ENCODE data around the gene B4GALT6. TPM values are rescaled to one million over a fixed set of nuclear protein-coding genes. Genes with fewer than 3 reads are reported as not detected.

The B4GALT6 gene
- total RNA-seq, 1 experiment from 2014 or later, result 0.78 TPM

- no peak for DNase-seq (ENCODE audit: low read depth)
- in situ Hi-C loops (cut with HindIII; ENCODE audit: low pct_unique_long_range_greater_than_20kb, low sequenced_read_pairs), result no loop called here
These were observed 101.1 kb downstream of the B4GALT6 start for GRCh38 chr18:31583185-31583854.

DNA sequence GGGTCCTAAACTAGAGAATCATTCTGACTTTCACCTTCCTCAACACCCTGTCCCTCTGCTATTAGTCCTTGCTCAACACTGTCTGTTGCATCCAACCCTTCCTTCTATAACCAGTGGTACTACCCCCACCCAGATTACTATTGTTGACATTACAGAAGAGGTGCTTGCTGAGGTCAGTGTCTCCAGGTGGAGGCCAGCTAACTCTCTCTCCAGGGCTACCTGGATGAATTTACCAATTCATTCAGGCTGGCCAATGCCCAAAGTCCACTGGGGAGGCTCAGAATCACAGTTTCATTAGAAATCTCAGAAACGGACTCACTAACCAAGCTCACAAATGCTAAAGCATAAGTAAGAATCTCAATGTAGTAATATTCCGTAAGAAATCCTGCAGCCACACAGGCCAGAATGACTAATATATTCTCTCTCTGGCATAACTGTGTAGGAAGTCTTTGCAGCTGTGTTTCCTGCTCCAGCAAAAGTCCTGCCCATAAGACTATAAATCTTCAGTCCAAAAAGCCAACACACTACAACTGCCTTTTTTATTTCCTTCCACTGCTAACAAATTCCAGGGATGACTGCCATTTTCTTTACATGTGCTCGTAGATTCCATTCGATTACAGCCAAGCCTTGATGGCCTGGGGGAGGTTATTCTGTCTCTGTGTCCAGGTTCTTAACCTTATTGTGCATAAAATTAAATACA is 102.7 kb downstream of the B4GALT6 start:
- no peak for DNase-seq (ENCODE audit: low read depth)
- in situ Hi-C loops (cut with HindIII; ENCODE audit: low pct_unique_long_range_greater_than_20kb, low sequenced_read_pairs), result no loop called here

DNA sequence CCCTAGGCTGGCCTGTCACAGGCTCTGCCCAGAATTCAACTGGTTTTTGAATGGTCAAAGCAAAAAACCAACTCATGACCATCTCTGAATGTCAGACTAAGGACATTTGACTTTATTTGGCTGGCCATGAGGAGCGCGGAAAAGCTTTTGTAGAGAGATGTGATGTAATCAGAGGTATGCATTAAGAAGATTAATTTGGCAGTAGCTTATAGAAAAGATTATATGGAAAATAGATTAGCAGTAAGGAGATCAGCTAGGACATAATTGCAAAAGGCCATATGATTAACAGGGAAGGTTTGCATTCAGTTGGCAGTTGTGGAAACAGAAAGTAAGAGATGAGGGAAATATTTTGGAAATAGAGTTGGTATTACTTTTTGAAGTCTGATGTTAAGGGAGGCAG is 105.0 kb downstream of the B4GALT6 start:
- no peak for DNase-seq (ENCODE audit: low read depth)
- in situ Hi-C loops (cut with HindIII; ENCODE audit: low pct_unique_long_range_greater_than_20kb, low sequenced_read_pairs), result no loop called here

DNA sequence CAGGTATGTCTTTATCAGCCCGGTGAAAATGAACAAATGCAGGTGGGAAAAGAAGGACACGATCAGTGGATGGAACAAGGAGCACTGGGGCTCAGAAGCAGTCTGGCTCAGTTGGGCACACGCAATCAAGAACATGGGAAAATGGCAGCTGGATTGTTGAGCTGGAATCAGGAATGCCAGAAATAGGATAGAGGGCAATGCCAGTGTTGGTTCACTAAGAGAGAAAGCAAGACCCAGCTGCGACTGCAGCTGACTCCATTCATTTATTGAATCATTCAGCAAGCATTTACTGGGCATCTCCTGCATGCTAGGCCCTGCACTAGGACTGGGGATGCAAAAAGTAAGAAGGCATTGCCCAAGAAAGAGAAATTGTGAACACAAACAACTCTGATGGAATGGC is 106.3 kb downstream of the B4GALT6 start:
- no peak for DNase-seq (ENCODE audit: low read depth)
- in situ Hi-C loops (cut with HindIII; ENCODE audit: low pct_unique_long_range_greater_than_20kb, low sequenced_read_pairs), result no loop called here

DNA sequence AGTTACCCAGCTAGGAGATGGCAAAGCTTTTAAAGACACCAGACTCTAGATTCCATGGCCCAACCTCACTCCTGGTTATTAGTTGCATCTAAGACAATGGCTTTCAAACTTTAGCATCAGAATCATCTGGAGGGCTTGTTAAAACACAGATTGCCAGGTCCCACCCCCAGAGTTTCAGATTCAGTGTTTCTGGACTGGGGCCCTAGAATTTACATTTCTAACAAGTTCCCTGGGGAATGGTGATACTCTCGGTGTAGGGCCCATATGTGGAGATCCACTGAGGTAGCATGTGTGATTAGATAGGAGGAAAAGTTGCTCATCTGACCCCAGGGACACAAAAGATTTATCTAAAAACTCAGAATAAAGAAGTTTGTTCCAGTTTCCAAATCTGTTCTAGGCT is 107.2 kb downstream of the B4GALT6 start:
- no peak for DNase-seq (ENCODE audit: low read depth)
- in situ Hi-C loops (cut with HindIII; ENCODE audit: low pct_unique_long_range_greater_than_20kb, low sequenced_read_pairs), result no loop called here

DNA sequence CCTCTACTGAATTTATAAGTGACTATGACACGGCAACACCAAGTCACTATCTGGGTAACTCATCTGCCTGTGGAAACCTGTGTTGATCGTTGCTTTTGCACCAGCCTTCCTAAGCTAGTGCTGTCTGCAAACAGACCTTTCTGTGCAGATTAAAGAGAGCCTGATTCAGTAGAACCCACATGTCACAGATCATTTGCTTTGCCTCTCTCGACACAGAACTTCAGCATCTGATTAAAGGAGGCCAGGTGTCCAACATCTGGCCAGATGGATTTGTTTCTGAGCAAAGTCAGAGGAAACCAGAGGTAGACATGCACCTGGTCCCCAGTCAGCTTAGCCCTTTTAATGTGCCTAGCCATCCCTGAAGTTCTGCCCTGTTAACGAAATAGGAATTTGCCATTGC is 107.7 kb downstream of the B4GALT6 start:
- in situ Hi-C loops (cut with HindIII; ENCODE audit: low pct_unique_long_range_greater_than_20kb, low sequenced_read_pairs), result no loop called here
- no peak for DNase-seq (ENCODE audit: low read depth)

DNA sequence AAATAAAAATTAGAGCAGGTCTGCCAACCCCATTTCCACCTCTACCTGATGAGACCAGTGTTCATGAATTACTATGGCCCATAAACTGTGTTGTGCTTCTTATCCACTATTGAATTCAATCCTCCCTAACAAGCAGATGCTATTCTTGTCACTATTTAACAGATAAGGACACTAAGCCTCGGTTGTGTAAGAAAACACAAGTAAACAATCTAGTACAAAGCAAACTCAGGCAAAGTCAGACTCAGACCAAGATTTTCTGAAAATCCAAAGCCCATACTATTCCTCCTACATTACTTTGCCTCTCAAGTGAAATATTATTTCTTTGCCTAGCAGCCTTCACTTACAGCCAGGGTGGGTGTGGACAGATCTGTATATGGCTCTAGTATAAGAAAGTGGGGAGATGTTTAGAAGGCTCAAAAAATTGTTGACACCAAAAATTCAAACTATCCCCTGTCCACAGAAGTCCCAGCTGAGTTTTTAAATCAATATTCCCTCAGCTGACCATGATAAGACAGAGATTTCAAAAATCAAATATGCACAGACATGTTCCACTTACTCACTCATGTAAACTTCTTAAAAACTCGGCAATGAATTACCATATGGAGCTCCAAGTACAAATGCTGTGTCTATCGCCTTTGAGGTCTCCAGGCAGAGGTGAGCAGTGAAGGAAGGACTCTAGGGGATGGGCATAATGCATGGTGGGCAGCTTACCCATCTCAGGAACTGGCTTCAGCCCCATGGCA is 108.7 kb downstream of the B4GALT6 start:
- in situ Hi-C loops (cut with HindIII; ENCODE audit: low pct_unique_long_range_greater_than_20kb, low sequenced_read_pairs), result no loop called here

DNA sequence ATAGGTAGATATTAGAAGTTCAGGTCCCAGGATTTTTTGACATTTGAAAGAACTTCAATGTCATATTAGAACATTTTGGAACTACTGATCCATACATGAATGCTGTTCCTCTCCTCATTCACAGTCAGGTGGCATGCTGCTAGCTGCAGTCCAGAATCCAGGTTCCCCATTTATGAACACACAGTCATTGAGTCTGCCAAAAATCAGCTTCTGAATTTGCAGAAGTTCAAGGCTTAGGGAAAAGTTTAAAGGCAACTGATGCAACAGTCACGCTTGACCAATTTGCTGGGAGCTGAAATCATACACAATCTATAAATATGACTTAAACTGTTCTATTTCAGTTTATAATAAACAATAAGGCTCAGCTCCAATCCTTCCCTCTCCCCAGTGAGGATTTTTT is 110.0 kb downstream of the B4GALT6 start:
- no peak for DNase-seq (ENCODE audit: low read depth)
- in situ Hi-C loops (cut with HindIII; ENCODE audit: low pct_unique_long_range_greater_than_20kb, low sequenced_read_pairs), result no loop called here

More for the DNA sequence above, 108.7 kb downstream of the B4GALT6 start:
- DNase-seq (ENCODE audit: low read depth), result no peak

Other genes with a start within 250 kb of the B4GALT6 start
- not detected in 2 replicates for gene DSG3, start 236.8 kb downstream of the B4GALT6 start, total RNA-seq (2014; rRNA removed; shearing (Covaris generic); ENCODE audit: low replicate concordance)
- gene DSG2, start 186.4 kb downstream of the B4GALT6 start, total RNA-seq (2014; rRNA removed; shearing (Covaris generic); ENCODE audit: low replicate concordance), result 40.9 and 42.9 TPM in 2 replicates
- not detected in 2 replicates for gene TTR, start 92.7 kb downstream of the B4GALT6 start, total RNA-seq (2014; rRNA removed; shearing (Covaris generic); ENCODE audit: low replicate concordance)
- not detected in 2 replicates for gene SLC25A52, start 76.3 kb upstream of the B4GALT6 start, total RNA-seq (2014; rRNA removed; shearing (Covaris generic); ENCODE audit: low replicate concordance)

Data from Caki2 (cell line).